HCT116 (cell line): ENCODE data around the gene CEP43. TPM values are rescaled to one million over a fixed set of nuclear protein-coding genes. Genes with fewer than 3 reads are reported as not detected.

Experiments
- ATAC-seq: fragments of 200-7000 bp; cut with Tn5 transposase; 2 replicates; pipeline ENCODE4 v1.9.1; 2020; ENCODE audit warnings: mild to moderate bottlenecking, moderate library complexity
- BruUV-seq: library from RNA; stranded (reverse); fragments of 400-500 nt; replicated peaks from 2 replicates; lab custom pipeline; 2021; lab: Mats Ljungman, UMichigan
- CTCF ChIA-PET: fragments of 300-600 bp; sonication (Branson Sonifier 250); formaldehyde crosslinking; loops from one replicate; lab custom pipeline; 2021; ENCODE audit warnings: antibody characterized with exemption; lab: Charles Lee
- POLR2A ChIA-PET: fragments of 300-600, 350-600 bp; sonication (Branson Sonifier 250); formaldehyde crosslinking; loops from one replicate; lab custom pipeline; 2021; ENCODE audit warnings: antibody characterized with exemption; lab: Charles Lee
- RAD21 ChIA-PET, 2 experiments: fragments of 300-600 bp; sonication (Branson Sonifier 250); formaldehyde crosslinking; loops; one replicate each; lab custom pipeline; 2023; ENCODE audit warnings: low total read pairs in 2 of 2; ENCODE audit not compliant: uncharacterized antibody in 2 of 2, unreplicated experiment in 2 of 2, low non-redundant PET in 1 of 2; lab: Charles Lee
- DNase-seq: peaks from one replicate; pipeline ENCODE4 v3.0.0-alpha.2; 2010; ENCODE audit warnings: low read depth, low spot score
- H2AFZ ChIP-seq: fragments of 200-600 bp; shearing (Covaris generic), sonication (generic); 2 replicates; pipeline ENCODE4 v1.6.1; 2017; ENCODE audit warnings: low read depth, mixed run types, mixed read lengths, antibody characterized with exemption, low read length; ENCODE audit not compliant: poor library complexity, severe bottlenecking
- H3K27ac ChIP-seq: 2 replicates; pipeline ENCODE4 v1.5.1; 2012; ENCODE audit warnings: low read depth, low read length
- H3K27me3 ChIP-seq: fragments of 200-600 bp; sonication (generic); 2 replicates; pipeline ENCODE4 v1.6.1; 2016; ENCODE audit warnings: mixed run types, low read length, mixed read lengths; ENCODE audit not compliant: insufficient read depth
- H3K36me3 ChIP-seq, 2 experiments: fragments of 200-500 bp in 1 of 2; fragments of 200-600 bp in 1 of 2; sonication (Bioruptor generic) in 1 of 2; sonication (generic) in 1 of 2; 2 replicates each; pipeline versions ENCODE4 v1.5.1 to v1.6.1; 2014 to 2016; ENCODE audit warnings: low read length in 2 of 2, inconsistent platforms in 1 of 2, mixed read lengths in 1 of 2, mixed run types in 1 of 2; ENCODE audit not compliant: insufficient read depth in 2 of 2, control insufficient read depth in 1 of 2
- H3K4me1 ChIP-seq, 2 experiments: fragments of 200-600 bp in 1 of 2; sonication (generic) in 1 of 2; 2 replicates each; pipeline versions ENCODE4 v1.5.1 to v1.6.1; 2012 to 2017; ENCODE audit warnings: low read length in 2 of 2, inconsistent platforms in 1 of 2, mild to moderate bottlenecking in 1 of 2, mixed read lengths in 1 of 2, mixed run types in 1 of 2, moderate library complexity in 1 of 2; ENCODE audit not compliant: insufficient read depth in 2 of 2, control insufficient read depth in 1 of 2
- H3K4me2 ChIP-seq: fragments of 200-600 bp; sonication (generic); 2 replicates; pipeline ENCODE4 v1.6.1; 2017; ENCODE audit warnings: mixed run types, low read length, mixed read lengths
- H3K4me3 ChIP-seq, 2 experiments: fragments of 200-600 bp in 1 of 2; sonication (generic) in 1 of 2; replicated peaks in 1 of 2; 2 replicates each; pipeline ENCODE4 v1.5.1; 2011 to 2016; ENCODE audit warnings: low read length in 2 of 2, control low read depth in 1 of 2, low read depth in 1 of 2, mild to moderate bottlenecking in 1 of 2, mixed read lengths in 1 of 2, mixed run types in 1 of 2
- H3K79me2 ChIP-seq: fragments of 200-600 bp; sonication (generic); 2 replicates; pipeline ENCODE4 v1.6.1; 2017; ENCODE audit warnings: mild to moderate bottlenecking, mixed run types, low read length, moderate library complexity, mixed read lengths; ENCODE audit not compliant: insufficient read depth
- H3K9ac ChIP-seq: fragments of 200-600 bp; sonication (generic); 2 replicates; pipeline ENCODE4 v1.6.1; 2016; ENCODE audit warnings: low read length, mixed read lengths
- H3K9me2 ChIP-seq: fragments of 200-600 bp; sonication (generic), shearing (Covaris generic); 2 replicates; pipeline ENCODE4 v1.6.1; 2017; ENCODE audit warnings: mixed run types, mild to moderate bottlenecking, moderate library complexity; ENCODE audit not compliant: insufficient read depth
- H3K9me3 ChIP-seq, 2 experiments: fragments of 200-500 bp in 1 of 2; fragments of 200-600 bp in 1 of 2; sonication (Bioruptor generic) in 1 of 2; sonication (generic) in 1 of 2; 2 replicates each; pipeline ENCODE4 v1.6.1; 2014 to 2017; ENCODE audit warnings: low read length in 2 of 2, mixed read lengths in 2 of 2, inconsistent platforms in 1 of 2, low read depth in 1 of 2, mild to moderate bottlenecking in 1 of 2, mixed run types in 1 of 2, moderate library complexity in 1 of 2; ENCODE audit not compliant: control insufficient read depth in 1 of 2, insufficient read depth in 1 of 2
- H4K20me1 ChIP-seq: fragments of 200-600 bp; sonication (generic), shearing (Covaris generic); 2 replicates; pipeline ENCODE4 v1.6.1; 2017; ENCODE audit warnings: mixed run types, mild to moderate bottlenecking, moderate library complexity; ENCODE audit not compliant: insufficient read depth
- EGR1 ChIP-seq: IDR thresholded peaks from 2 replicates; pipeline ENCODE4 v1.6.1; 2012; ENCODE audit warnings: low read depth
- JUND ChIP-seq: IDR thresholded peaks from 2 replicates; pipeline ENCODE4 v1.6.1; 2012
- POLR2A ChIP-seq: IDR thresholded peaks from 2 replicates; pipeline ENCODE4 v1.7.0; 2011; ENCODE audit warnings: borderline replicate concordance; ENCODE audit not compliant: insufficient read depth, insufficient read length; ENCODE audit errors: extremely low read depth
- RAD21 ChIP-seq: IDR thresholded peaks from 2 replicates; pipeline ENCODE4 v1.6.1; 2012; ENCODE audit warnings: low read depth, mild to moderate bottlenecking
- SIN3A ChIP-seq: IDR thresholded peaks from 2 replicates; pipeline ENCODE4 v1.6.1; 2012; ENCODE audit warnings: low read depth
- SP1 ChIP-seq: IDR thresholded peaks from 2 replicates; pipeline ENCODE4 v1.6.1; 2012; ENCODE audit warnings: low read depth
- YY1 ChIP-seq: IDR thresholded peaks from 2 replicates; pipeline ENCODE4 v1.6.1; 2011; ENCODE audit warnings: low read length, low read depth, moderate library complexity, mild to moderate bottlenecking; ENCODE audit not compliant: insufficient replicate concordance; ENCODE audit errors: extremely low read depth
- ZFX ChIP-seq: fragments of 450-650 bp; IDR thresholded peaks from 2 replicates; pipeline ENCODE4 v1.6.1; 2017
- intact Hi-C: fragments of 100-400 bp; cut with micrococcal nuclease; formaldehyde crosslinking; loops from 2 replicates; pipeline ENCODE4 v1.10.0; 2022
- total RNA-seq: library from RNA; stranded (reverse); gene quantifications from one replicate; pipeline ENCODE4 v1.2.1, GENCODE V29; 2021; ENCODE audit not compliant: unreplicated experiment
- TF ChIP-seq, protein P1 (sequence below): IDR thresholded peaks from 2 replicates; pipeline ENCODE4 v1.6.1; 2012; ENCODE audit warnings: low read depth
- TF ChIP-seq, protein P2 (sequence below), 3 experiments: fragments of 200-600 bp in 1 of 3; sonication (generic) in 1 of 3; IDR thresholded peaks in 2 of 3; conservative IDR thresholded peaks in 1 of 3; 2 replicates each; pipeline ENCODE4 v1.5.1; 2012 to 2017; ENCODE audit warnings: low read depth in 2 of 3, low read length in 2 of 3, antibody characterized with exemption in 1 of 3, borderline replicate concordance in 1 of 3, control low read depth in 1 of 3, mild to moderate bottlenecking in 1 of 3, mixed read lengths in 1 of 3, mixed run types in 1 of 3, moderate library complexity in 1 of 3; ENCODE audit not compliant: insufficient read depth in 1 of 3
- TF ChIP-seq, protein P3 (sequence below): IDR thresholded peaks from 2 replicates; pipeline ENCODE4 v1.6.1; 2012
- TF ChIP-seq, protein P4 (sequence below): IDR thresholded peaks from 2 replicates; pipeline ENCODE4 v1.6.1; 2012

CEP43 gene
- total RNA-seq, 1 experiment from 2014 or later: 15.8 TPM

DNA sequence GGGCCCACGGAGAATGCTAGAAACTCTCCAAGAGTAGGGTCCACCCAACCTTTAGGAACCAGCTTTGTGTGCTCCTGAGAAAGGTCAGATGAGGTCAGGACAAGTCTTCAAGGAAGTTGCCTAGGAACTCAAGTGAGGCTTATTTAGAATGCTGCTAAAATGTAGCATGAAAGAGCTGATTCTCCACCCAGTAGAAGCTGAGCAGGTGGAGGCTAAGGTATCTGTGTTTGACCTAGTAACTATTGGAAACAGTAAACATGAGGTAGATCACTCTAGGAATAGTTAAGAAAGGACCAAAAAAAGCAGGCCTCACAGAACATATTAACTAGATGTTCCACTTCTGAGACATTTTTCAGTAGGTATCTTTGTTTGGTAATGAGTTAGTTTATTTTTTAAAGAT, 13.9 kb downstream of the CEP43 start (continued):
- TF ChIP-seq, protein P1, sequence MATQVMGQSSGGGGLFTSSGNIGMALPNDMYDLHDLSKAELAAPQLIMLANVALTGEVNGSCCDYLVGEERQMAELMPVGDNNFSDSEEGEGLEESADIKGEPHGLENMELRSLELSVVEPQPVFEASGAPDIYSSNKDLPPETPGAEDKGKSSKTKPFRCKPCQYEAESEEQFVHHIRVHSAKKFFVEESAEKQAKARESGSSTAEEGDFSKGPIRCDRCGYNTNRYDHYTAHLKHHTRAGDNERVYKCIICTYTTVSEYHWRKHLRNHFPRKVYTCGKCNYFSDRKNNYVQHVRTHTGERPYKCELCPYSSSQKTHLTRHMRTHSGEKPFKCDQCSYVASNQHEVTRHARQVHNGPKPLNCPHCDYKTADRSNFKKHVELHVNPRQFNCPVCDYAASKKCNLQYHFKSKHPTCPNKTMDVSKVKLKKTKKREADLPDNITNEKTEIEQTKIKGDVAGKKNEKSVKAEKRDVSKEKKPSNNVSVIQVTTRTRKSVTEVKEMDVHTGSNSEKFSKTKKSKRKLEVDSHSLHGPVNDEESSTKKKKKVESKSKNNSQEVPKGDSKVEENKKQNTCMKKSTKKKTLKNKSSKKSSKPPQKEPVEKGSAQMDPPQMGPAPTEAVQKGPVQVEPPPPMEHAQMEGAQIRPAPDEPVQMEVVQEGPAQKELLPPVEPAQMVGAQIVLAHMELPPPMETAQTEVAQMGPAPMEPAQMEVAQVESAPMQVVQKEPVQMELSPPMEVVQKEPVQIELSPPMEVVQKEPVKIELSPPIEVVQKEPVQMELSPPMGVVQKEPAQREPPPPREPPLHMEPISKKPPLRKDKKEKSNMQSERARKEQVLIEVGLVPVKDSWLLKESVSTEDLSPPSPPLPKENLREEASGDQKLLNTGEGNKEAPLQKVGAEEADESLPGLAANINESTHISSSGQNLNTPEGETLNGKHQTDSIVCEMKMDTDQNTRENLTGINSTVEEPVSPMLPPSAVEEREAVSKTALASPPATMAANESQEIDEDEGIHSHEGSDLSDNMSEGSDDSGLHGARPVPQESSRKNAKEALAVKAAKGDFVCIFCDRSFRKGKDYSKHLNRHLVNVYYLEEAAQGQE: no peak
- TF ChIP-seq ZFX (no peak), JUND (no peak), YY1 (no peak)
- TF ChIP-seq, protein P2, sequence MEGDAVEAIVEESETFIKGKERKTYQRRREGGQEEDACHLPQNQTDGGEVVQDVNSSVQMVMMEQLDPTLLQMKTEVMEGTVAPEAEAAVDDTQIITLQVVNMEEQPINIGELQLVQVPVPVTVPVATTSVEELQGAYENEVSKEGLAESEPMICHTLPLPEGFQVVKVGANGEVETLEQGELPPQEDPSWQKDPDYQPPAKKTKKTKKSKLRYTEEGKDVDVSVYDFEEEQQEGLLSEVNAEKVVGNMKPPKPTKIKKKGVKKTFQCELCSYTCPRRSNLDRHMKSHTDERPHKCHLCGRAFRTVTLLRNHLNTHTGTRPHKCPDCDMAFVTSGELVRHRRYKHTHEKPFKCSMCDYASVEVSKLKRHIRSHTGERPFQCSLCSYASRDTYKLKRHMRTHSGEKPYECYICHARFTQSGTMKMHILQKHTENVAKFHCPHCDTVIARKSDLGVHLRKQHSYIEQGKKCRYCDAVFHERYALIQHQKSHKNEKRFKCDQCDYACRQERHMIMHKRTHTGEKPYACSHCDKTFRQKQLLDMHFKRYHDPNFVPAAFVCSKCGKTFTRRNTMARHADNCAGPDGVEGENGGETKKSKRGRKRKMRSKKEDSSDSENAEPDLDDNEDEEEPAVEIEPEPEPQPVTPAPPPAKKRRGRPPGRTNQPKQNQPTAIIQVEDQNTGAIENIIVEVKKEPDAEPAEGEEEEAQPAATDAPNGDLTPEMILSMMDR (IDR thresholded peaks at IDR 0.05 in 2 of 3, conservative IDR thresholded peaks at IDR 0.05 in 1 of 3; ENCODE audit: borderline replicate concordance in 1 of 3, insufficient read depth in 1 of 3, low read depth in 2 of 3, low read length in 2 of 3): no peak

DNA sequence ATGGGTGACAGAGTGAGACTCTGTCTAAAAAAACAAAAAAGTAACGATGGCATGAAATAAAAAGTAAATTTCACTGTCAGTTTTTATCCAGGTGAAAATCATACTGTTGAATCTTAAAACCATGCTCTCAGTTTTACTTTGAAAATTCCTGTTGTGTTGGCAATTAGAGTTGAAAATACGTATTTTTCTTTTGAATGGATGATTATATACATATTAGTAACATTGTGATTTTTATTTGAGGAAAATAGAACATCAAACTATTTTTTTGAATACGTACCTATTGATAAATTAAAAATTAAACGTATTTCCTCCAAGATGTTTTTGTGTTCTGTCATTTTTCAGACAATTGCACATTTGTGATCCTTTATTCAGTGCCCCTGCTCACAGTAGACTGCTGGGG, 14.7 kb downstream of the CEP43 start:
- intact Hi-C loops: no loop called here
- ChIA-PET POLR2A (no interaction called here), CTCF (no interaction called here), RAD21 (no interaction called here)
- H3K36me3 ChIP-seq: peaks cover 12 to 35% of the 10 kb centered on the region in 2 experiments; a peak in 3 of 4 replicates
- no peaks in the 10 kb centered on the region for H3K9me3 ChIP-seq
- no peak for DNase-seq
- no peak overlapping the region for H3K4me2 ChIP-seq
- H3K4me1 ChIP-seq: no peaks in the 10 kb centered on the region
- no peak for ATAC-seq
- no peak overlapping the region for H2AFZ ChIP-seq
- BruUV-seq: no TSS peak
- H3K79me2 ChIP-seq: peaks cover 15% of the 10 kb centered on the region
- no peak overlapping the region for H3K4me3 ChIP-seq
- H3K9me2 ChIP-seq: no peaks in the 10 kb centered on the region
- H3K27ac ChIP-seq: no peak overlapping the region
- H3K27me3 ChIP-seq: no peaks in the 10 kb centered on the region
- H4K20me1 ChIP-seq: no peaks in the 10 kb centered on the region
- no peak overlapping the region for H3K9ac ChIP-seq
- TF ChIP-seq SIN3A (no peak), SP1 (no peak), ZFX (no peak), RAD21 (no peak), EGR1 (no peak), POLR2A (no peak)
- TF ChIP-seq, protein P1: no peak
- TF ChIP-seq, protein P2 (IDR thresholded peaks at IDR 0.05 in 2 of 3, conservative IDR thresholded peaks at IDR 0.05 in 1 of 3; ENCODE audit: borderline replicate concordance in 1 of 3, insufficient read depth in 1 of 3, low read depth in 2 of 3, low read length in 2 of 3): no peak
- TF ChIP-seq, protein P3, sequence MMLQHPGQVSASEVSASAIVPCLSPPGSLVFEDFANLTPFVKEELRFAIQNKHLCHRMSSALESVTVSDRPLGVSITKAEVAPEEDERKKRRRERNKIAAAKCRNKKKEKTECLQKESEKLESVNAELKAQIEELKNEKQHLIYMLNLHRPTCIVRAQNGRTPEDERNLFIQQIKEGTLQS: no peak
- TF ChIP-seq, protein P4, sequence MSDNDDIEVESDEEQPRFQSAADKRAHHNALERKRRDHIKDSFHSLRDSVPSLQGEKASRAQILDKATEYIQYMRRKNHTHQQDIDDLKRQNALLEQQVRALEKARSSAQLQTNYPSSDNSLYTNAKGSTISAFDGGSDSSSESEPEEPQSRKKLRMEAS: no peak
